HepG2 (cell line): ENCODE measurements around the gene PDE1C. TPM values are rescaled to one million over a fixed set of nuclear protein-coding genes. Genes with fewer than 3 reads are reported as not detected.

Experiments
- ATAC-seq: fragments of 200-7000 bp; cut with Tn5 transposase; 3 replicates; pipeline ENCODE4 v1.9.1; 2020; ENCODE audit warnings: mild to moderate bottlenecking, moderate library complexity
- BruUV-seq: library from RNA; stranded (reverse); fragments of 400-500 nt; replicated peaks from 2 replicates; lab custom pipeline; 2021; lab: Mats Ljungman, UMichigan
- CTCF ChIA-PET: fragments of 300-600 bp; formaldehyde crosslinking; extraction: SDS; loops from one replicate; lab custom pipeline; 2021; ENCODE audit warnings: low total read pairs, inconsistent platforms, low intra/inter-chr PET ratio; lab: Yijun Ruan, JAX
- POLR2A ChIA-PET: fragments of 350-600 bp; sonication (Branson Sonifier 250); formaldehyde crosslinking; loops from one replicate; lab custom pipeline; 2020; ENCODE audit warnings: antibody characterized with exemption, inconsistent platforms; lab: Yijun Ruan, JAX
- DNase-seq: peaks from one replicate; pipeline ENCODE4 v3.0.0-alpha.2; 2015; ENCODE audit warnings: low spot score
- FAIRE-seq: peaks from 3 replicates; lab custom pipeline; 2011; peaks lifted over from hg19 to GRCh38; lab: Jason Lieb, UNC
- H2AFZ ChIP-seq: one replicate; pipeline ENCODE4 v1.6.1; 2011; ENCODE audit warnings: low read length, inconsistent platforms
- H3K27ac ChIP-seq: fragments of 300-600 bp; 3 replicates; pipeline ENCODE4 v1.8.0; 2011; ENCODE audit warnings: mixed run types, mild to moderate bottlenecking, mixed read lengths, low read length, inconsistent platforms; ENCODE audit not compliant: insufficient read depth; ENCODE audit errors: extremely low read length
- H3K27me3 ChIP-seq, 2 experiments: fragments of 200-600 bp in 1 of 2; 2 replicates in 1 of 2; 3 replicates in 1 of 2; pipeline versions ENCODE4 v1.6.0 to v1.8.0; 2011; ENCODE audit warnings: low read length in 2 of 2, mild to moderate bottlenecking in 2 of 2, moderate library complexity in 2 of 2, inconsistent platforms in 1 of 2; ENCODE audit not compliant: insufficient read depth in 2 of 2, control insufficient read depth in 1 of 2
- H3K36me3 ChIP-seq, 2 experiments: fragments of 200-600 bp in 1 of 2; replicated peaks in 1 of 2; 2 replicates in 1 of 2; 3 replicates in 1 of 2; pipeline versions ENCODE4 v1.5.1 to v1.8.0; 2011; ENCODE audit warnings: low read length in 2 of 2, inconsistent platforms in 1 of 2; ENCODE audit not compliant: insufficient read depth in 2 of 2, control insufficient read depth in 1 of 2
- H3K4me1 ChIP-seq: 2 replicates; pipeline ENCODE4 v1.5.1; 2012; ENCODE audit warnings: low read length, inconsistent platforms; ENCODE audit not compliant: insufficient read depth
- H3K4me2 ChIP-seq: 2 replicates; pipeline ENCODE4 v1.6.0; 2011; ENCODE audit warnings: low read depth, low read length, inconsistent platforms
- H3K4me3 ChIP-seq, 3 experiments: fragments of 200-600 bp in 1 of 3; sonication (generic), shearing (Covaris generic) in 1 of 3; replicated peaks in 1 of 3; 2 replicates each; pipeline ENCODE4 v1.5.1; 2011 to 2016; ENCODE audit warnings: low read length in 3 of 3, inconsistent platforms in 2 of 3, low read depth in 2 of 3, mild to moderate bottlenecking in 2 of 3, control low read depth in 1 of 3, mixed read lengths in 1 of 3; ENCODE audit not compliant: insufficient read depth in 1 of 3
- H3K79me2 ChIP-seq: one replicate; pipeline ENCODE4 v1.6.1; 2011; ENCODE audit warnings: low read length, inconsistent platforms; ENCODE audit not compliant: insufficient read depth
- H3K9ac ChIP-seq: 2 replicates; pipeline ENCODE4 v1.6.0; 2011; ENCODE audit warnings: mild to moderate bottlenecking, low read depth, low read length, inconsistent platforms; ENCODE audit not compliant: insufficient read depth
- H3K9me3 ChIP-seq: 2 replicates; pipeline ENCODE4 v1.5.1; 2012; ENCODE audit warnings: mild to moderate bottlenecking, low read length
- H4K20me1 ChIP-seq: 2 replicates; pipeline ENCODE4 v1.6.0; 2011; ENCODE audit warnings: inconsistent platforms, mild to moderate bottlenecking, low read length, moderate library complexity; ENCODE audit not compliant: insufficient read depth
- MAFK ChIP-seq, 2 experiments: IDR thresholded peaks in 1 of 2; conservative IDR thresholded peaks in 1 of 2; 2 replicates each; pipeline ENCODE4 v1.6.1; 2011; ENCODE audit warnings: improper control_type of control experiment in 2 of 2, low read length in 2 of 2
- RBFOX2 ChIP-seq: fragments of 200-400 bp; formaldehyde crosslinking; IDR thresholded peaks from 2 replicates; pipeline ENCODE4 v1.6.1; 2017; ENCODE audit warnings: low read depth, mild to moderate bottlenecking, low read length
- ZNF432 ChIP-seq: sonication (generic); formaldehyde crosslinking; IDR thresholded peaks from 2 replicates; pipeline ENCODE4 v1.5.0; 2020; ENCODE audit warnings: missing genetic modification reagents, mild to moderate bottlenecking, borderline replicate concordance
- ZNF552 ChIP-seq: sonication (generic); formaldehyde crosslinking; IDR thresholded peaks from 2 replicates; pipeline ENCODE4 v1.9.0; 2022; ENCODE audit warnings: missing genetic modification reagents, mild to moderate bottlenecking, borderline replicate concordance
- WGBS: methylation state at CpG from one replicate; pipeline ENCODE4 v1.1.6; 2017; ENCODE audit warnings: low lambda C conversion rate; 5-methylcytosine and 5-hydroxymethylcytosine counted together
- in situ Hi-C: cut with HindIII; loops from 2 replicates; pipeline ENCODE4 v1.10.0; 2017; ENCODE audit warnings: low pct_unique_long_range_greater_than_20kb; ENCODE audit not compliant: extremely low pct_ligation_motif_present
- intact Hi-C: fragments of 100-400 bp; cut with micrococcal nuclease; formaldehyde crosslinking; loops from one replicate; pipeline ENCODE4 v1.10.0; 2022; ENCODE audit not compliant: unreplicated experiment
- polyA plus RNA-seq, 8 experiments: library from polyadenylated mRNA; depleted of rRNA in 3 of 8; stranded (reverse) in 7 of 8; unstranded in 1 of 8; fragments of >200 nt; fragmentation: Illumina TruSeq in 4 of 8; extraction: Trizol in 4 of 8; gene quantifications; 2 replicates each; pipeline versions ENCODE4 v1.2.1 to v1.2.3, GENCODE V29; 2011 to 2016; ENCODE audit warnings: low read depth in 4 of 8, missing spikeins in 1 of 8, mixed read lengths in 1 of 8; ENCODE audit not compliant: insufficient read depth in 1 of 8
- total RNA-seq, 5 experiments: library from RNA; depleted of rRNA; stranded (reverse); fragments of >200 nt; fragmentation: Illumina TruSeq; extraction: Trizol; gene quantifications; 2 replicates each; pipeline ENCODE4 v1.2.3, GENCODE V29; 2016; ENCODE audit warnings: low read depth in 1 of 5
- TF ChIP-seq, protein P1 (sequence below): sonication (generic); formaldehyde crosslinking; IDR thresholded peaks from 2 replicates; pipeline ENCODE4 v1.4.0; 2020; ENCODE audit warnings: missing genetic modification reagents
- TF ChIP-seq, protein P2 (sequence below): sonication (generic); formaldehyde crosslinking; IDR thresholded peaks from 2 replicates; pipeline ENCODE4 v1.5.0; 2020; ENCODE audit warnings: mild to moderate bottlenecking, missing genetic modification reagents, borderline replicate concordance

The PDE1C gene
- total and polyA plus RNA-seq, 2 of the 13 experiments (the other 11 are each of a cell fraction or from before 2014, with no cell fraction given): not detected

DNA sequence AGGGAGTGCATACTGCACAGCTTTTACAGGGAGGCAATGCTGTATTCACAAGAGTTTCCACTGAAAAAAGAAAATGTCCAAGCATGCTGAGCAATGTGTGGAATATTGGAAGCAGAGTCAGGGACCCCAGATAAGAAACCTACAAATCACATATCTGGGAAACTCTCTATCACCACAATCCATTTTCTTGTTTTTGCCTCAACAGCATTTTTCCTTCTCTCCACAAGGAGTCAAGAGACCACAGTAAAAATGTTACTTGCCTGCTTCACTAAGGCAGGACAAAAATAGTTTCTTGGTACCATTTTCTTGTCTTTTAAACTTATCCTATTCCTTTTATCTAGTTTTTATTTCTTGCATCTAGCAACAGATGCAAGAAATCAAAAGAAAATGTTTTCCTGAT, 19.5 kb upstream of the PDE1C start:
- H3K27me3 ChIP-seq: no peaks in the 10 kb centered on the region
- H3K9me3 ChIP-seq: no peaks in the 10 kb centered on the region
- POLR2A ChIA-PET: no interaction called here
- BruUV-seq: no TSS peak
- CTCF ChIA-PET: no interaction called here
- no peak overlapping the region for H3K4me3 ChIP-seq
- intact Hi-C loops (no loop called here), in situ Hi-C loops (no loop called here)
- no peak overlapping the region for H3K9ac ChIP-seq
- H3K36me3 ChIP-seq: no peaks in the 10 kb centered on the region
- no peaks in the 10 kb centered on the region for H3K79me2 ChIP-seq
- ATAC-seq: no peak
- no peak for FAIRE-seq
- H2AFZ ChIP-seq: no peak overlapping the region
- H3K4me1 ChIP-seq: no peaks in the 10 kb centered on the region
- TF ChIP-seq MAFK (conservative IDR thresholded peaks at IDR 0.05 in 1 of 2, IDR thresholded peaks at IDR 0.05 in 1 of 2; ENCODE audit: low read length in 2 of 2) (peak; percentile 36 to 50; a peak in 3 of 4 replicates), ZNF552 (CRISPR knock-in tag) (no peak)
- TF ChIP-seq, all 625 proteins: peak for 1
- Histone ChIP-seq H3K27ac (no peak overlapping the region), H3K4me2 (no peak overlapping the region), H4K20me1 (no peaks in the 10 kb centered on the region)
- no peak for DNase-seq

DNA sequence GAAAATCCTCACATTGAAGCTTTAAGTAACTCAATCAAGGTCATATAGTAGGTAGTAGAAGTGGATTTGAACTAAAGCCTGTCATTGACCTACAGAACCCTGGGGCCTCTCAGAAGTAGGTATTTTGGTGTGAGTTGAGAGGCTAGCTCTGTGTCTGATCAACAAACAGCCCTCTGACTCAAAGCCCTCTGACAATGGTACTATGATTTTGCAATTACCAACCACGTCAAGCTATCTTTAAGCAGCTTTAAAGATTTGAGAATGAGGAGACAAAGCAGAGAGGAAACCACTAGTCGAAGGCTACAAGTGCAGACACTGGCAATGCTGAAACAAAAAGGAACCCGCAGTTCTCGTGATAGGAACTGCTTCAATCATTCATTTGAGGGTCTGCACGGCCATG, 19.0 kb upstream of the PDE1C start:
- BruUV-seq: no TSS peak
- 4% methylated on average over 5 of the region's 5 CpGs for WGBS
- no peak overlapping the region for H3K4me2 ChIP-seq
- FAIRE-seq (no peak), ATAC-seq (no peak), DNase-seq (no peak)
- no peaks in the 10 kb centered on the region for H3K79me2 ChIP-seq
- ChIA-PET POLR2A (no interaction called here), CTCF (no interaction called here)
- H3K4me3 ChIP-seq: no peak overlapping the region
- H3K27me3 ChIP-seq: no peaks in the 10 kb centered on the region
- in situ Hi-C loops (no loop called here), intact Hi-C loops (no loop called here)
- no peaks in the 10 kb centered on the region for H3K4me1 ChIP-seq
- H2AFZ ChIP-seq: no peak overlapping the region
- no peak overlapping the region for H3K9ac ChIP-seq
- no peaks in the 10 kb centered on the region for H4K20me1 ChIP-seq
- no peaks in the 10 kb centered on the region for H3K9me3 ChIP-seq
- no peak overlapping the region for H3K27ac ChIP-seq
- H3K36me3 ChIP-seq: no peaks in the 10 kb centered on the region
- TF ChIP-seq, protein P1, sequence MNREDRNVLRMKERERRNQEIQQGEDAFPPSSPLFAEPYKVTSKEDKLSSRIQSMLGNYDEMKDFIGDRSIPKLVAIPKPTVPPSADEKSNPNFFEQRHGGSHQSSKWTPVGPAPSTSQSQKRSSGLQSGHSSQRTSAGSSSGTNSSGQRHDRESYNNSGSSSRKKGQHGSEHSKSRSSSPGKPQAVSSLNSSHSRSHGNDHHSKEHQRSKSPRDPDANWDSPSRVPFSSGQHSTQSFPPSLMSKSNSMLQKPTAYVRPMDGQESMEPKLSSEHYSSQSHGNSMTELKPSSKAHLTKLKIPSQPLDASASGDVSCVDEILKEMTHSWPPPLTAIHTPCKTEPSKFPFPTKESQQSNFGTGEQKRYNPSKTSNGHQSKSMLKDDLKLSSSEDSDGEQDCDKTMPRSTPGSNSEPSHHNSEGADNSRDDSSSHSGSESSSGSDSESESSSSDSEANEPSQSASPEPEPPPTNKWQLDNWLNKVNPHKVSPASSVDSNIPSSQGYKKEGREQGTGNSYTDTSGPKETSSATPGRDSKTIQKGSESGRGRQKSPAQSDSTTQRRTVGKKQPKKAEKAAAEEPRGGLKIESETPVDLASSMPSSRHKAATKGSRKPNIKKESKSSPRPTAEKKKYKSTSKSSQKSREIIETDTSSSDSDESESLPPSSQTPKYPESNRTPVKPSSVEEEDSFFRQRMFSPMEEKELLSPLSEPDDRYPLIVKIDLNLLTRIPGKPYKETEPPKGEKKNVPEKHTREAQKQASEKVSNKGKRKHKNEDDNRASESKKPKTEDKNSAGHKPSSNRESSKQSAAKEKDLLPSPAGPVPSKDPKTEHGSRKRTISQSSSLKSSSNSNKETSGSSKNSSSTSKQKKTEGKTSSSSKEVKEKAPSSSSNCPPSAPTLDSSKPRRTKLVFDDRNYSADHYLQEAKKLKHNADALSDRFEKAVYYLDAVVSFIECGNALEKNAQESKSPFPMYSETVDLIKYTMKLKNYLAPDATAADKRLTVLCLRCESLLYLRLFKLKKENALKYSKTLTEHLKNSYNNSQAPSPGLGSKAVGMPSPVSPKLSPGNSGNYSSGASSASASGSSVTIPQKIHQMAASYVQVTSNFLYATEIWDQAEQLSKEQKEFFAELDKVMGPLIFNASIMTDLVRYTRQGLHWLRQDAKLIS (CRISPR knock-in tag): no peak
- no peak for TF ChIP-seq RBFOX2
- no peak for TF ChIP-seq ZNF432
- TF ChIP-seq, protein P2, sequence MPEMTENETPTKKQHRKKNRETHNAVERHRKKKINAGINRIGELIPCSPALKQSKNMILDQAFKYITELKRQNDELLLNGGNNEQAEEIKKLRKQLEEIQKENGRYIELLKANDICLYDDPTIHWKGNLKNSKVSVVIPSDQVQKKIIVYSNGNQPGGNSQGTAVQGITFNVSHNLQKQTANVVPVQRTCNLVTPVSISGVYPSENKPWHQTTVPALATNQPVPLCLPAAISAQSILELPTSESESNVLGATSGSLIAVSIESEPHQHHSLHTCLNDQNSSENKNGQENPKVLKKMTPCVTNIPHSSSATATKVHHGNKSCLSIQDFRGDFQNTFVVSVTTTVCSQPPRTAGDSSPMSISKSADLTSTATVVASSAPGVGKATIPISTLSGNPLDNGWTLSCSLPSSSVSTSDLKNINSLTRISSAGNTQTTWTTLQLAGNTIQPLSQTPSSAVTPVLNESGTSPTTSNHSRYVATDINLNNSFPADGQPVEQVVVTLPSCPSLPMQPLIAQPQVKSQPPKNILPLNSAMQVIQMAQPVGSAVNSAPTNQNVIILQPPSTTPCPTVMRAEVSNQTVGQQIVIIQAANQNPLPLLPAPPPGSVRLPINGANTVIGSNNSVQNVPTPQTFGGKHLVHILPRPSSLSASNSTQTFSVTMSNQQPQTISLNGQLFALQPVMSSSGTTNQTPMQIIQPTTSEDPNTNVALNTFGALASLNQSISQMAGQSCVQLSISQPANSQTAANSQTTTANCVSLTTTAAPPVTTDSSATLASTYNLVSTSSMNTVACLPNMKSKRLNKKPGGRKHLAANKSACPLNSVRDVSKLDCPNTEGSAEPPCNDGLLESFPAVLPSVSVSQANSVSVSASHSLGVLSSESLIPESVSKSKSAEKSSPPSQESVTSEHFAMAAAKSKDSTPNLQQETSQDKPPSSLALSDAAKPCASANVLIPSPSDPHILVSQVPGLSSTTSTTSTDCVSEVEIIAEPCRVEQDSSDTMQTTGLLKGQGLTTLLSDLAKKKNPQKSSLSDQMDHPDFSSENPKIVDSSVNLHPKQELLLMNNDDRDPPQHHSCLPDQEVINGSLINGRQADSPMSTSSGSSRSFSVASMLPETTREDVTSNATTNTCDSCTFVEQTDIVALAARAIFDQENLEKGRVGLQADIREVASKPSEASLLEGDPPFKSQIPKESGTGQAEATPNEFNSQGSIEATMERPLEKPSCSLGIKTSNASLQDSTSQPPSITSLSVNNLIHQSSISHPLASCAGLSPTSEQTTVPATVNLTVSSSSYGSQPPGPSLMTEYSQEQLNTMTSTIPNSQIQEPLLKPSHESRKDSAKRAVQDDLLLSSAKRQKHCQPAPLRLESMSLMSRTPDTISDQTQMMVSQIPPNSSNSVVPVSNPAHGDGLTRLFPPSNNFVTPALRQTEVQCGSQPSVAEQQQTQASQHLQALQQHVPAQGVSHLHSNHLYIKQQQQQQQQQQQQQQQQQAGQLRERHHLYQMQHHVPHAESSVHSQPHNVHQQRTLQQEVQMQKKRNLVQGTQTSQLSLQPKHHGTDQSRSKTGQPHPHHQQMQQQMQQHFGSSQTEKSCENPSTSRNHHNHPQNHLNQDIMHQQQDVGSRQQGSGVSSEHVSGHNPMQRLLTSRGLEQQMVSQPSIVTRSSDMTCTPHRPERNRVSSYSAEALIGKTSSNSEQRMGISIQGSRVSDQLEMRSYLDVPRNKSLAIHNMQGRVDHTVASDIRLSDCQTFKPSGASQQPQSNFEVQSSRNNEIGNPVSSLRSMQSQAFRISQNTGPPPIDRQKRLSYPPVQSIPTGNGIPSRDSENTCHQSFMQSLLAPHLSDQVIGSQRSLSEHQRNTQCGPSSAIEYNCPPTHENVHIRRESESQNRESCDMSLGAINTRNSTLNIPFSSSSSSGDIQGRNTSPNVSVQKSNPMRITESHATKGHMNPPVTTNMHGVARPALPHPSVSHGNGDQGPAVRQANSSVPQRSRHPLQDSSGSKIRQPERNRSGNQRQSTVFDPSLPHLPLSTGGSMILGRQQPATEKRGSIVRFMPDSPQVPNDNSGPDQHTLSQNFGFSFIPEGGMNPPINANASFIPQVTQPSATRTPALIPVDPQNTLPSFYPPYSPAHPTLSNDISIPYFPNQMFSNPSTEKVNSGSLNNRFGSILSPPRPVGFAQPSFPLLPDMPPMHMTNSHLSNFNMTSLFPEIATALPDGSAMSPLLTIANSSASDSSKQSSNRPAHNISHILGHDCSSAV (CRISPR knock-in tag): no peak
